H1 (cell line): ENCODE data around the gene OR10AD1. TPM values are rescaled to one million over a fixed set of nuclear protein-coding genes. Genes with fewer than 3 reads are reported as not detected.

ENCODE experiments used
- CTCF ChIA-PET: fragments of 300-600 bp; sonication (Branson Sonifier 250); formaldehyde crosslinking; loops from one replicate; lab custom pipeline; 2021; ENCODE audit not compliant: partially characterized antibody; lab: Charles Lee
- POLR2A ChIA-PET: fragments of 300-600 bp; sonication (Branson Sonifier 250); formaldehyde crosslinking; loops from one replicate; lab custom pipeline; 2021; ENCODE audit warnings: inconsistent platforms; ENCODE audit not compliant: partially characterized antibody; lab: Charles Lee
- DNase-seq, 2 experiments: peaks; one replicate each; pipeline versions ENCODE4 v3.0.0 to v3.0.0-alpha.2; 2010 to 2022; ENCODE audit warnings: low spot score in 2 of 2, low read depth in 1 of 2, mixed read lengths in 1 of 2
- FAIRE-seq: peaks from 2 replicates; lab custom pipeline; 2011; peaks lifted over from hg19 to GRCh38; lab: Jason Lieb, UNC
- H2AFZ ChIP-seq: 2 replicates; pipeline ENCODE4 v1.8.1; 2012; ENCODE audit warnings: low read length, inconsistent platforms
- H2AK5ac ChIP-seq: 2 replicates; pipeline ENCODE4 v1.6.1; 2013; ENCODE audit warnings: low read depth, low read length
- H2BK120ac ChIP-seq: replicated peaks from 2 replicates; pipeline ENCODE3; 2013; ENCODE audit warnings: low read depth, low read length, inconsistent platforms
- H2BK12ac ChIP-seq: 2 replicates; pipeline ENCODE4 v1.6.1; 2013; ENCODE audit warnings: low read depth, low read length
- H2BK15ac ChIP-seq: 2 replicates; pipeline ENCODE4 v1.6.1; 2013; ENCODE audit warnings: low read length
- H2BK20ac ChIP-seq: 2 replicates; pipeline ENCODE4 v1.6.1; 2013; ENCODE audit warnings: low read length
- H2BK5ac ChIP-seq: 2 replicates; pipeline ENCODE4 v1.6.1; 2013; ENCODE audit warnings: low read depth, low read length
- H3K14ac ChIP-seq: 2 replicates; pipeline ENCODE4 v1.6.1; 2013; ENCODE audit warnings: inconsistent platforms; ENCODE audit not compliant: insufficient read length
- H3K18ac ChIP-seq: 2 replicates; pipeline ENCODE4 v1.6.1; 2013; ENCODE audit warnings: low read length; ENCODE audit errors: extremely low read depth
- H3K23ac ChIP-seq: 2 replicates; pipeline ENCODE4 v1.6.1; 2013; ENCODE audit warnings: inconsistent platforms; ENCODE audit not compliant: insufficient read length
- H3K23me2 ChIP-seq: 2 replicates; pipeline ENCODE4 v1.6.1; 2013; ENCODE audit warnings: low read depth, low read length
- H3K27ac ChIP-seq: 2 replicates; pipeline ENCODE4 v1.6.1; 2011; ENCODE audit warnings: low read depth, low read length, inconsistent platforms
- H3K27me3 ChIP-seq, 4 experiments: replicated peaks in 1 of 4; 1 replicate in 1 of 4; 2 replicates in 3 of 4; pipeline versions ENCODE4 v1.6.1 to v1.8.1; 2011 to 2013; ENCODE audit warnings: low read length in 3 of 4, mild to moderate bottlenecking in 3 of 4, inconsistent platforms in 2 of 4, mixed read lengths in 2 of 4, moderate library complexity in 1 of 4; ENCODE audit not compliant: control insufficient read depth in 3 of 4, insufficient read depth in 3 of 4; ENCODE audit errors: extremely low read depth in 1 of 4
- H3K36me3 ChIP-seq, 4 experiments: 2 replicates each; pipeline versions ENCODE4 v1.6.1 to v1.8.1; 2011 to 2013; ENCODE audit warnings: mild to moderate bottlenecking in 4 of 4, low read length in 3 of 4, moderate library complexity in 2 of 4, control low read depth in 1 of 4, inconsistent platforms in 1 of 4; ENCODE audit not compliant: insufficient read depth in 4 of 4, control insufficient read depth in 2 of 4
- H3K4ac ChIP-seq: replicated peaks from 2 replicates; pipeline ENCODE3; 2013; ENCODE audit warnings: low read length, low read depth, mixed read lengths, inconsistent platforms; ENCODE audit not compliant: insufficient read length
- H3K4me1 ChIP-seq, 4 experiments: replicated peaks in 1 of 4; 1 replicate in 1 of 4; 2 replicates in 3 of 4; pipeline versions ENCODE4 v1.6.1 to v1.8.1; 2011 to 2013; ENCODE audit warnings: low read length in 3 of 4, inconsistent platforms in 2 of 4, mixed read lengths in 1 of 4; ENCODE audit not compliant: insufficient read depth in 4 of 4, control insufficient read depth in 3 of 4
- H3K4me2 ChIP-seq, 2 experiments: 2 replicates each; pipeline versions ENCODE4 v1.6.1 to v1.8.1; 2011 to 2013; ENCODE audit warnings: low read depth in 2 of 2, low read length in 2 of 2, control low read depth in 1 of 2, inconsistent platforms in 1 of 2, mild to moderate bottlenecking in 1 of 2; ENCODE audit not compliant: insufficient read depth in 1 of 2
- H3K4me3 ChIP-seq, 4 experiments: fragments of 200-600, 300-600 bp in 1 of 4; sonication (generic), shearing (Covaris generic), sonication (Bioruptor Twin) in 1 of 4; 2 replicates each; pipeline versions ENCODE4 v1.5.1 to v1.8.1; 2011 to 2016; ENCODE audit warnings: low read length in 4 of 4, low read depth in 3 of 4, control low read depth in 2 of 4, inconsistent platforms in 2 of 4, mild to moderate bottlenecking in 2 of 4, mixed read lengths in 1 of 4, moderate library complexity in 1 of 4; ENCODE audit not compliant: insufficient read depth in 2 of 4; ENCODE audit errors: extremely low read depth in 1 of 4
- H3K56ac ChIP-seq: replicated peaks from 2 replicates; pipeline ENCODE3; 2013; ENCODE audit warnings: low read depth, mild to moderate bottlenecking, mixed read lengths, low read length, inconsistent platforms; ENCODE audit not compliant: insufficient read length
- H3K79me1 ChIP-seq: 2 replicates; pipeline ENCODE4 v1.6.1; 2013; ENCODE audit warnings: low read depth, low read length, control low read depth
- H3K79me2 ChIP-seq, 2 experiments: 2 replicates each; pipeline versions ENCODE4 v1.6.1 to v1.8.1; 2012 to 2013; ENCODE audit warnings: low read length in 2 of 2, mild to moderate bottlenecking in 2 of 2, inconsistent platforms in 1 of 2; ENCODE audit not compliant: insufficient read depth in 2 of 2, control insufficient read depth in 1 of 2
- H3K9ac ChIP-seq, 4 experiments: replicated peaks in 1 of 4; 1 replicate in 1 of 4; 2 replicates in 3 of 4; pipeline versions ENCODE4 v1.6.1 to v1.8.1; 2011 to 2013; ENCODE audit warnings: low read depth in 3 of 4, low read length in 3 of 4, control low read depth in 2 of 4, mild to moderate bottlenecking in 2 of 4, moderate library complexity in 2 of 4, inconsistent platforms in 1 of 4; ENCODE audit errors: extremely low read depth in 1 of 4
- H3K9me3 ChIP-seq, 2 experiments: 2 replicates each; pipeline versions ENCODE4 v1.6.1 to v1.8.1; 2012 to 2013; ENCODE audit warnings: mild to moderate bottlenecking in 2 of 2, moderate library complexity in 2 of 2, control low read depth in 1 of 2, inconsistent platforms in 1 of 2, low read depth in 1 of 2, low read length in 1 of 2, mixed read lengths in 1 of 2; ENCODE audit not compliant: insufficient read depth in 2 of 2
- H4K20me1 ChIP-seq, 2 experiments: replicated peaks in 1 of 2; 2 replicates each; pipeline versions ENCODE3 to v1.8.1; 2011 to 2013; ENCODE audit warnings: inconsistent platforms in 2 of 2, low read length in 2 of 2, mild to moderate bottlenecking in 1 of 2; ENCODE audit not compliant: insufficient read depth in 2 of 2, control insufficient read depth in 1 of 2
- H4K5ac ChIP-seq: 2 replicates; pipeline ENCODE4 v1.6.1; 2013; ENCODE audit warnings: low read length, low read depth, mixed read lengths, inconsistent platforms; ENCODE audit not compliant: insufficient read length
- H4K8ac ChIP-seq: 2 replicates; pipeline ENCODE4 v1.8.0; 2013; ENCODE audit warnings: mild to moderate bottlenecking, moderate library complexity, low read length, inconsistent platforms; ENCODE audit not compliant: insufficient read depth; ENCODE audit errors: extremely low read depth
- H4K91ac ChIP-seq: replicated peaks from 2 replicates; pipeline ENCODE3; 2013; ENCODE audit warnings: low read length, mixed read lengths, inconsistent platforms; ENCODE audit not compliant: insufficient read length
- CBX8 ChIP-seq: fragments of 300-800, 300-1000 bp; sonication (generic); IDR thresholded peaks from 2 replicates; pipeline ENCODE4 v1.7.1; 2016; ENCODE audit warnings: low read depth, low read length, borderline replicate concordance
- CTCF ChIP-seq, 3 experiments: IDR thresholded peaks; 1 replicate in 2 of 3; 2 replicates in 1 of 3; pipeline versions ENCODE4 v1.5.1 to v1.6.1; 2011; ENCODE audit warnings: low read length in 3 of 3, mild to moderate bottlenecking in 3 of 3, inconsistent platforms in 2 of 3, low read depth in 1 of 3, moderate library complexity in 1 of 3; ENCODE audit not compliant: insufficient read depth in 1 of 3; ENCODE audit errors: control extremely low read depth in 1 of 3
- MAFK ChIP-seq: IDR thresholded peaks from 2 replicates; pipeline ENCODE4 v1.6.1; 2012; ENCODE audit warnings: low read depth, mild to moderate bottlenecking, improper control_type of control experiment, low read length
- RBBP5 ChIP-seq: IDR thresholded peaks from 2 replicates; pipeline ENCODE4 v1.7.1; 2012; ENCODE audit warnings: low read depth, mild to moderate bottlenecking, inconsistent platforms, low read length, moderate library complexity, borderline replicate concordance
- SUZ12 ChIP-seq: fragments of 200-600 bp; sonication (generic); IDR thresholded peaks from 2 replicates; pipeline ENCODE4 v1.6.1; 2012; ENCODE audit warnings: mild to moderate bottlenecking, inconsistent platforms, low read length, moderate library complexity, mixed read lengths
- ZNF274 ChIP-seq: IDR thresholded peaks from 2 replicates; pipeline ENCODE4 v1.7.0; 2012; ENCODE audit warnings: low read length, borderline replicate concordance; ENCODE audit errors: extremely low read depth
- WGBS, 2 experiments: shearing (Covaris generic) in 1 of 2; methylation state at CpG; one replicate each; pipeline versions ENCODE4 v1.1.6 to v1.1.7; 2013 to 2015; ENCODE audit warnings: low lambda C conversion rate in 2 of 2, mixed read lengths in 2 of 2, inconsistent platforms in 1 of 2, low coverage in 1 of 2, missing lambda C conversion rate in 1 of 2; ENCODE audit not compliant: insufficient replicate concordance in 2 of 2, insufficient coverage in 1 of 2, insufficient read length in 1 of 2; ENCODE audit errors: extremely low coverage in 1 of 2, missing lambda C conversion rate in 1 of 2; 5-methylcytosine and 5-hydroxymethylcytosine counted together
- polyA plus RNA-seq, 7 experiments: library from polyadenylated mRNA; depleted of rRNA in 3 of 7; stranded (reverse) in 5 of 7; unstranded in 2 of 7; fragments of >200 nt in 5 of 7; fragments of 200-250 nt in 2 of 7; gene quantifications; 1 replicate in 5 of 7; 2 replicates in 1 of 7; 4 replicates in 1 of 7; pipeline versions ENCODE4 v1.2.1 to v1.2.3, GENCODE V29; 2011 to 2013; ENCODE audit warnings: missing spikeins in 2 of 7, mixed read lengths in 2 of 7
- total RNA-seq: library from RNA; stranded (reverse); fragmentation: NEBNext Ultra II Directional; extraction: Animal tissue kit (Norgen Biotek cat#: 25700); gene quantifications from 2 replicates; pipeline ENCODE4 v1.2.1, GENCODE V29; 2021

OR10AD1 gene
- total and polyA plus RNA-seq, 2 of the 8 experiments (the other 6 are each of a cell fraction or from before 2014, with no cell fraction given) = not detected

GRCh38 chr12:48164451-48164850 lies 38.6 kb downstream of the OR10AD1 start:
- no peak overlapping the region for H3K9ac ChIP-seq
- no peak for FAIRE-seq
- POLR2A ChIA-PET = interaction anchor here (1.0 kb wide), 1 partner anchor 134 kb away, joined by 3 read pairs; no protein-coding TSS in a partner anchor
- no peak for TF ChIP-seq MAFK
- no peak for TF ChIP-seq ZNF274
- no peak for TF ChIP-seq RBBP5
- no peak for TF ChIP-seq CTCF (IDR thresholded peaks at IDR 0.05; ENCODE audit: control extremely low read depth in 1 of 3, insufficient read depth in 1 of 3, low read depth in 1 of 3, low read length in 3 of 3)
- TF ChIP-seq SUZ12 = no peak
- no peak for TF ChIP-seq CBX8
- TF ChIP-seq, all 59 proteins: peak for 0
- H2BK12ac ChIP-seq = no peak overlapping the region
- WGBS, 2 experiments = 85% methylated on average over 2 of the region's 2 CpGs; no CpG with 5 or more reads in 1 of the 2 experiments
- no peak overlapping the region for H2BK5ac ChIP-seq
- H4K91ac ChIP-seq = no peak overlapping the region
- H3K23ac ChIP-seq = no peak overlapping the region
- CTCF ChIA-PET = interaction anchor here (0.6 to 4.4 kb wide), 27 partner anchors 9 to 481 kb away, joined by 3 to 40 read pairs (median 4); partner anchors contain the start of genes CCDC184 and PFKM
- H4K20me1 ChIP-seq = no peaks in the 10 kb centered on the region
- H2BK15ac ChIP-seq = no peak overlapping the region
- no peak overlapping the region for H3K4me3 ChIP-seq
- no peaks in the 10 kb centered on the region for H3K79me2 ChIP-seq
- H3K27me3 ChIP-seq = no peaks in the 10 kb centered on the region
- no peak overlapping the region for H3K4me2 ChIP-seq
- H4K5ac ChIP-seq = no peak overlapping the region
- no peak overlapping the region for H2BK120ac ChIP-seq
- no peak overlapping the region for H3K56ac ChIP-seq
- no peak overlapping the region for H3K4ac ChIP-seq
- no peak overlapping the region for H4K8ac ChIP-seq
- H3K4me1 ChIP-seq = no peaks in the 10 kb centered on the region; a peak in 1 of 7 replicates
- no peak overlapping the region for H3K14ac ChIP-seq
- H3K27ac ChIP-seq = no peak overlapping the region
- no peaks in the 10 kb centered on the region for H3K79me1 ChIP-seq
- no peak overlapping the region for H3K18ac ChIP-seq
- no peak overlapping the region for H2BK20ac ChIP-seq
- no peaks in the 10 kb centered on the region for H3K9me3 ChIP-seq
- no peak overlapping the region for H2AK5ac ChIP-seq
- H3K36me3 ChIP-seq = no peaks in the 10 kb centered on the region
- no peaks in the 10 kb centered on the region for H3K23me2 ChIP-seq
- DNase-seq = no peak
- H2AFZ ChIP-seq = no peak overlapping the region
